ENCODE measurements around the gene PCSK5.

The PCSK5 gene

DNA sequence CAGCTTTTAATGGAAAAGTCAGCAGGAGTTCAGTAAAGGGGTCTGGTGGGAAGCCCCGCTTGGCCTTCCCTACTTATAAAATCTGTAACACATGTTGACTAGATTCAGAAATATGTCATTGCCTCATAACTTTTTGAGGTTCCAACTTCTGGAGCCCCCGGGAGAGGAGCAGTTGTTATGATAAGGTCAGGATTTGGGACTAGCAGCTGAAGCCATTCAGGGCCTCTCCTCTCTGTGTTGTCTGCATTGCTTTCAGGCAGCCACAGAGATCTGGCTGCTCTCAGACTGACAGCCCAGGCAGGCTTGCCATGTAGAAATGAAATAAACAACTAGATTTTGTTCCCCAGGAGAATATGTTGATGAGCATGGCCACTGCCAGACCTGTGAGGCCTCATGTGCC, 336.7 kb downstream of the PCSK5 start:
- no peaks in the 10 kb centered on the region for H3K4me1 ChIP-seq (ENCODE audit: control insufficient read depth, low read depth, low read length)
- no peaks in the 10 kb centered on the region for H3K27me3 ChIP-seq (ENCODE audit: control insufficient read depth, insufficient read depth, low read length)
- H3K9ac ChIP-seq (ENCODE audit: low read length): no peak overlapping the region
- H3K4me3 ChIP-seq (ENCODE audit: low read length): no peak overlapping the region
- H3K36me3 ChIP-seq (ENCODE audit: control insufficient read depth, low read depth, low read length): no peaks in the 10 kb centered on the region
- no peaks in the 10 kb centered on the region for H3K9me3 ChIP-seq (ENCODE audit: control insufficient read depth, low read depth, low read length)
- no peak overlapping the region for H3K27ac ChIP-seq (ENCODE audit: low read length)

DNA sequence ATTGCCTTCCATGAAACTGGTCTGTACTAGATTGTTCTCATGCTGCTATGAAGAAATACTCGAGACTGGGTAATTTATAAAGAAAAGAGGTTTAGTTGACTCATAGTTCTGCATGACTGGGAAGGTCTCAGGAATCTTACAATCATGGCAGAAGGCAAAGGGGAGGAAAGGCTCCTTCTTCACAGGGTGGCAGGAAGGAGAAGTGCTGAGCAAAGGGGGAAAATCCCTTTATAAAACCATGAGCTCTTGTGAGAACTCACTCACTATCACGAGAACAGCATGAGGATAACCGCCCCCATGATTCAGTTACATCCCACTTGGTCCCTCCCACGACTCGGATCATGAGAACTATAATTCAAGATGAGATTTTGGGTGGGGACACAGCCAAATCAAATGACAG, 340.5 kb downstream of the PCSK5 start:
- Histone ChIP-seq H3K4me3 (ENCODE audit: low read length) (no peak overlapping the region), H3K4me1 (ENCODE audit: control insufficient read depth, low read depth, low read length) (no peaks in the 10 kb centered on the region), H3K27me3 (ENCODE audit: control insufficient read depth, insufficient read depth, low read length) (no peaks in the 10 kb centered on the region), H3K27ac (ENCODE audit: low read length) (no peak overlapping the region), H3K36me3 (ENCODE audit: control insufficient read depth, low read depth, low read length) (no peaks in the 10 kb centered on the region), H3K9ac (ENCODE audit: low read length) (no peak overlapping the region), H3K9me3 (ENCODE audit: control insufficient read depth, low read depth, low read length) (no peaks in the 10 kb centered on the region)

DNA sequence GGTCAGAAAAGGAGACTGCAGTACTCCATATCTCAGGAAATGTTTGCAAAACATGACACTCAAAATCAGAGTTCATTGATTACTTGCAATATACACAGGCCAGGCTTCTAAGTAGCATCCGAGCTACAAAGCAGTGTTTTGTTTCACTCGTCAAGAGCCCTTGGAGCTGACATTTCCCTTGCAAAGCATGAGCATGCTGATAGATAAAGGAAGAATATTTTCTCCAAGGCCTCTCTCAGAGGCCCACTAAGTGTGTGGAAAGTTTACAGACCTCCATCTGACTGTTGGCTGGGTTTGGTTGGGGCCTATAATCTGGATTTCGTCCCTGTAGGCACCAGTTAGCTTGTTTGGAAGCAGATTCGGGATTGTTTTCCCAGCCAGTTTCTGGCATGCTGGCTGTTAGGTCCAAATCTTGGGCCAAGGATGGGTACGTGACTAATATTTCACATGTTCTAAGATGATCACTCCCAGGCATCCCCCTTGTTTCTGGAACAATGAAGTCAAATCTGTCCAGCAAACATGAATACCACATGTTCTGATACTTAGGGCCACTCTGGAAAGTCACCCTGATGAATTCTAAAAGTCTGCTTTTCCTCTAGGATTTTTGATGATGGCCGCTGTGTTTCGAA, 342.5 kb downstream of the PCSK5 start:
- Histone ChIP-seq H3K9ac (ENCODE audit: low read length) (no peak overlapping the region), H3K4me1 (ENCODE audit: control insufficient read depth, low read depth, low read length) (no peaks in the 10 kb centered on the region), H3K27me3 (ENCODE audit: control insufficient read depth, insufficient read depth, low read length) (no peaks in the 10 kb centered on the region), H3K27ac (ENCODE audit: low read length) (no peak overlapping the region), H3K36me3 (ENCODE audit: control insufficient read depth, low read depth, low read length) (no peaks in the 10 kb centered on the region), H3K4me3 (ENCODE audit: low read length) (no peak overlapping the region), H3K9me3 (ENCODE audit: control insufficient read depth, low read depth, low read length) (no peaks in the 10 kb centered on the region)

DNA sequence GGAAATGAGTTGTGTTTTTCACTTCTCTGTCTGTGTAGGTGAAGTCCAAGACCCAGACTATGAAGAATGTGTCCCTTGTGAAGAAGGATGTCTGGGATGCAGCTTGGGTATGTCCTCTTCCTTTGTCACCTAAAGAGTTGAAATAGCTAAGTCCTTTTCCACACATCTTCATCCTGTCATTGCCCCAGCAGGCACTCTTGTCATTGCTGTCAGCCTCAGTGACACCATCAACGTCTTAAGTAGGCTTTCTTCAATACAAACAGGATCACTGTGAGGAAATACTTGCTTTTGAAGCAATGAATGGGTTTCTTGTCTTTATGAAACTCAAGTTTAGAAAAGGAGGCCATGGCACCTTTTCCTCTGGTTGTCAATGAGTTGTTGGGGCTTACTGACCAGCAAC, 350.1 kb downstream of the PCSK5 start:
- Histone ChIP-seq H3K4me1 (ENCODE audit: control insufficient read depth, low read depth, low read length) (no peaks in the 10 kb centered on the region), H3K27me3 (ENCODE audit: control insufficient read depth, insufficient read depth, low read length) (no peaks in the 10 kb centered on the region), H3K9ac (ENCODE audit: low read length) (no peak overlapping the region), H3K4me3 (ENCODE audit: low read length) (no peak overlapping the region), H3K9me3 (ENCODE audit: control insufficient read depth, low read depth, low read length) (no peaks in the 10 kb centered on the region), H3K36me3 (ENCODE audit: control insufficient read depth, low read depth, low read length) (no peaks in the 10 kb centered on the region), H3K27ac (ENCODE audit: low read length) (no peak overlapping the region)

DNA sequence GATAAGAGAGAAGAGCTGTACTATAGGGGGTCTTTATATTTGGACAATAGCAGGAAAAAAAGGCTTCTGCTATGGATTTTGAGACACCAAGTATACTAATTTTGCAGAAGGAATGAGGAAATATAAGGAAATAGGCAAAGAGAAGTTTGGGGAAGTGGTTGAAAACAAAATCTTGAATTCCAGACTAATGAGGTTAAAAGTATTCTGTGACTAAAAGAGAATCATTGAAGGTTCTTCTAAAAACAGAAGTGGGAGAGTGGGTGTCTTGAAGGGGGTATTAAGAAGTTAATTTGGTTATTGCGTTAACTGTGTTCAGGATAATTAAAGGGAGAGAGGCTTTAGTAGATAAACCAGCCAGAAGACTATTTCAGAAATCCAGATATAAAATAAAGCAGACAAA, 355.0 kb downstream of the PCSK5 start:
- no peaks in the 10 kb centered on the region for H3K36me3 ChIP-seq (ENCODE audit: control insufficient read depth, low read depth, low read length)
- no peak overlapping the region for H3K27ac ChIP-seq (ENCODE audit: low read length)
- H3K4me1 ChIP-seq (ENCODE audit: control insufficient read depth, low read depth, low read length): no peaks in the 10 kb centered on the region
- no peaks in the 10 kb centered on the region for H3K9me3 ChIP-seq (ENCODE audit: control insufficient read depth, low read depth, low read length)
- no peak overlapping the region for H3K9ac ChIP-seq (ENCODE audit: low read length)
- no peaks in the 10 kb centered on the region for H3K27me3 ChIP-seq (ENCODE audit: control insufficient read depth, insufficient read depth, low read length)
- H3K4me3 ChIP-seq (ENCODE audit: low read length): no peak overlapping the region

DNA sequence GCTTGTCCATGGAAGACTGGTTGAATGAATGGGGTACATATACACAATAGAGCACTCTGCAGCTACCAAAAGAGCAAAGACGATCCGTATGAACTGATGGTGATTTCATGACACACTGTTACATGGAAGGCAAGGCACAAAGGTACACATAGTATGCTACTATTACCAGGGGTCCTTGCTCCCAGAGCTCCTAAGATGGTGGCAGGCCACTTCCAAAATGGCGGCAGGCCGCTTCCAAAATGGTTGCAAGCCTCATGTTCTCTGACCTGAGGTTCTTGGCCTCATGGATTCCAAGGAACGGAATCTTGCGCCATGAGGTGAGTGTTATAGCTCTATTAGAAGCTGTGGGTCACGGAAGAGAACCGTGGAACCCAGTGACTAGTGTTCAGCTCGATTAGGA, 356.2 kb downstream of the PCSK5 start:
- no peak overlapping the region for H3K9ac ChIP-seq (ENCODE audit: low read length)
- H3K27ac ChIP-seq (ENCODE audit: low read length): no peak overlapping the region
- H3K9me3 ChIP-seq (ENCODE audit: control insufficient read depth, low read depth, low read length): no peaks in the 10 kb centered on the region
- no peaks in the 10 kb centered on the region for H3K36me3 ChIP-seq (ENCODE audit: control insufficient read depth, low read depth, low read length)
- no peaks in the 10 kb centered on the region for H3K4me1 ChIP-seq (ENCODE audit: control insufficient read depth, low read depth, low read length)
- no peak overlapping the region for H3K4me3 ChIP-seq (ENCODE audit: low read length)
- H3K27me3 ChIP-seq (ENCODE audit: control insufficient read depth, insufficient read depth, low read length): no peaks in the 10 kb centered on the region

DNA sequence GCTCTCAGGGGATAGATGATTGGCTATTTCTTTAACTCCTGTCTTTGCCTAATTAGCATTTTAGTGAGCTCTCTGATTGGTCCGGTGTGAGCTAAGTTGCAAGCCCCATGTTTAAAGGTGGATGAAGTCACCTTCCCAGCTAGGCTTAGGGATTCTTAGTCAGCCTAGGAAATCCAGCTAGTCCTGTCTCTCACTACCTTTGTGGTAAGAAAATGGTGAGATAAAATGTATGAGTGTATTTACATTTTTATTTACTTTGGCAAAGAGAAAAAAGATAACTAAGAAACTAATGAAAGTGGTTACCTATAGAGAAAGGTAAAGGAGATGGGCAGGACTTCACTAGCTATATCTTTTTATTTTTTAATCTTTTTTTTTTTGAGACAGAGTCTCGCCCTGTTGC, 357.0 kb downstream of the PCSK5 start:
- Histone ChIP-seq H3K9ac (ENCODE audit: low read length) (no peak overlapping the region), H3K27ac (ENCODE audit: low read length) (no peak overlapping the region), H3K27me3 (ENCODE audit: control insufficient read depth, insufficient read depth, low read length) (no peaks in the 10 kb centered on the region), H3K9me3 (ENCODE audit: control insufficient read depth, low read depth, low read length) (no peaks in the 10 kb centered on the region), H3K4me1 (ENCODE audit: control insufficient read depth, low read depth, low read length) (no peaks in the 10 kb centered on the region), H3K4me3 (ENCODE audit: low read length) (no peak overlapping the region), H3K36me3 (ENCODE audit: control insufficient read depth, low read depth, low read length) (no peaks in the 10 kb centered on the region)

DNA sequence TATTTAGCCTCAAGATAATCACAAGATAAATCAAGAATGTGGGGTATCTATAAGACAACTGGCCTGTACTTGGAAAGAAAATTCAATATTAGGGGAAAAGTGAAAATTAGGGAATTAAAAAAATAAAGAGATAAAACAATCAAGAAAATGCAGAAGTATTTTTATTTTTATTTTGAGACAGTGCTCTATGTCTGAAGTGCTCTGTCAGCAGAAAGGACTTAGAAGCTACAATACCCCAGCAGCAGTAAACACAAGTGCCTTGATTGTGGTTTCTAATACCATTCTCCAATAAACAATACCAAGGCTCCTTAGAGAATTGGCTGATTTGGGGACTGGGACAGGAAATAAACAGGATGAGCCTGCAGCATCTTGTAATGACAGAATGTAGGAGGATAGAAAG, 358.8 kb downstream of the PCSK5 start:
- Histone ChIP-seq H3K9me3 (ENCODE audit: control insufficient read depth, low read depth, low read length) (no peaks in the 10 kb centered on the region), H3K4me3 (ENCODE audit: low read length) (no peak overlapping the region), H3K9ac (ENCODE audit: low read length) (no peak overlapping the region), H3K27me3 (ENCODE audit: control insufficient read depth, insufficient read depth, low read length) (no peaks in the 10 kb centered on the region), H3K36me3 (ENCODE audit: control insufficient read depth, low read depth, low read length) (no peaks in the 10 kb centered on the region), H3K27ac (ENCODE audit: low read length) (no peak overlapping the region), H3K4me1 (ENCODE audit: control insufficient read depth, low read depth, low read length) (no peaks in the 10 kb centered on the region)

DNA sequence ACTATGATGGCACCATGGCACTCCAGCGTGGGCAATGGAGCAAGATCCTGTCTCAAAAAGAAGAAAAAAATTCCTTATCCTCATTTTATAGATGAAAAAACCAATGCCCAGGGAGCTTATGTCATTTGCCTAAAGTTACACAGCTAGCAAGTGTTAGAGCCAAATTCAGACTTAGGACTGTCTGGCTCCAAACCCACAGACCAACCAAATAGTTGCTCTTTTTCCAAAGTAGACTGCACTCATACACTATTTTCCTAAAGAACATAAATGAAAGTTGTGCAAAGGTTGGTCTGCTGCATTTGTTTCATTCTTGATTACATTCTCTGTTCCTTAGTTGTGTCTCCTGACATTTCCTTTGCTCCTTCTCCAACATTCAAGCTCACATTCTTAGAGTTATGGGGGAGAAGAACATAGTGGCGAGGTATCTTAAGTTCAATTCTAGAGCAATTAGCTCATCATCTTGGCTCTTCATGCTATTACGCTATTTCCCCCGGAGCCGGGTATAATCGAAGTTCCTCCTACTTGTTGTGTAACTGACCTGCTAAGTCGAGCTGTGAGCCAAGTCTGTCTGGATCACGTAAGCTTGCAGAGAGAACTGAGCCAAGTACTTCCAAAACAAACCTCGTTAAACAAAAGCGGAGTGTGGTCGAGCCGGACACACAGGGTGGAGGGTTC, 365.4 kb downstream of the PCSK5 start:
- Histone ChIP-seq H3K4me3 (ENCODE audit: low read length) (no peak overlapping the region), H3K27ac (ENCODE audit: low read length) (no peak overlapping the region), H3K9ac (ENCODE audit: low read length) (no peak overlapping the region)

DNA sequence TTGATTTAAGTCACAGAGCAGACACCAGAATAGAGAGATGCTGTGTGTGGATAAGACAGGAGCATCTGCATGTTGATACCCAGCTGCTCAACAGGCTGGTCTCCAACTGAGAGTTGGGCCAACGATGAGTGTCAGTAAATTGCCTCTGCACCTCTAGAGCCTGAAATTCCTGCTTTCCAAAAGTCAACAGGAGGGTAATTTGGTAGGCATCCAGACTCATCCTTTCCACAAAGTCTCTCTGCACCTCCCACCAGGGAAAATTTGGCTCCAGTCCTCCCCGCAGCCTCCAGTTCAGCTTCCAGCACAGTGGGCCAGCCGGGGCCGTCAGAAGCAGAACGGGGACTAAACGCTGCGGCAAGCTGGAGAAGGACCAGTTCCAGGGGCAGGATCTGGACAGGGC, 366.8 kb downstream of the PCSK5 start:
- Histone ChIP-seq H3K9ac (ENCODE audit: low read length) (no peak overlapping the region), H3K4me1 (ENCODE audit: control insufficient read depth, low read depth, low read length) (no peaks in the 10 kb centered on the region), H3K36me3 (ENCODE audit: control insufficient read depth, low read depth, low read length) (no peaks in the 10 kb centered on the region), H3K4me3 (ENCODE audit: low read length) (no peak overlapping the region), H3K27me3 (ENCODE audit: control insufficient read depth, insufficient read depth, low read length) (no peaks in the 10 kb centered on the region), H3K27ac (ENCODE audit: low read length) (no peak overlapping the region), H3K9me3 (ENCODE audit: control insufficient read depth, low read depth, low read length) (no peaks in the 10 kb centered on the region)

More for the DNA sequence above, 365.4 kb downstream of the PCSK5 start:
- no peaks in the 10 kb centered on the region for H3K36me3 ChIP-seq (ENCODE audit: control insufficient read depth, low read depth, low read length)
- H3K4me1 ChIP-seq (ENCODE audit: control insufficient read depth, low read depth, low read length): no peaks in the 10 kb centered on the region
- H3K27me3 ChIP-seq (ENCODE audit: control insufficient read depth, insufficient read depth, low read length): no peaks in the 10 kb centered on the region
- no peaks in the 10 kb centered on the region for H3K9me3 ChIP-seq (ENCODE audit: control insufficient read depth, low read depth, low read length)

DNA sequence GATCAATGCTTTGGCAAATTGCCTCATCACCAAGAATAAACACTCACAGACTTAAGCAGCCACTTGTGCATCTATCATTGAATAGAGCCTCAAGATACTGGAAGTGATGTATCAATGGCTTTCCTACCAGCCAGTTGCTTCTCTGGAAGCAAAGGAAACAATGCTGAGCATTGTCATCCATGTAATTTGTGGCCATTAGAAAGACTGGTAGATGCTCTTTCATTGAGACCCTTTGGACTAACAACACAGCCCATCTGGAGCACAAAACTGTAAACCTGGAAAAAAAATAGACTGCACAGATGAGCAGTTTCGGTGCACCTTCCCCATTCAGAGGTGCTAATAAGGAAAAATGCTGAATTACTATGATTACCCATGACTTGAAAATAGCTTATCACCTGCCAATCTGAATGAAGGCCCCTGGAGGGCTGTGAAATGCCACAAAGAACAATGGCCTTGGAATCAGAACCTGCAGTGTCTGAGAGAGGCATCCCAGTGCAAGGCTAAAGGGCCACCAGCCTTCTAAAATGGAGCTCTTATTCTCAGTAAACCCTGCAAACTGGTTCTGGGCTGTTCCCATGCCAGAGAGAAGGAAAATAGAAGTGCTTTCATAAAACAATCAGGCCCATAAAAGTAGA, 376.3 kb downstream of the PCSK5 start:
- Histone ChIP-seq H3K27ac (ENCODE audit: low read length) (no peak overlapping the region), H3K4me3 (ENCODE audit: low read length) (no peak overlapping the region), H3K4me1 (ENCODE audit: control insufficient read depth, low read depth, low read length) (no peaks in the 10 kb centered on the region), H3K9ac (ENCODE audit: low read length) (no peak overlapping the region), H3K27me3 (ENCODE audit: control insufficient read depth, insufficient read depth, low read length) (no peaks in the 10 kb centered on the region), H3K9me3 (ENCODE audit: control insufficient read depth, low read depth, low read length) (no peaks in the 10 kb centered on the region), H3K36me3 (ENCODE audit: control insufficient read depth, low read depth, low read length) (no peaks in the 10 kb centered on the region)

DNA sequence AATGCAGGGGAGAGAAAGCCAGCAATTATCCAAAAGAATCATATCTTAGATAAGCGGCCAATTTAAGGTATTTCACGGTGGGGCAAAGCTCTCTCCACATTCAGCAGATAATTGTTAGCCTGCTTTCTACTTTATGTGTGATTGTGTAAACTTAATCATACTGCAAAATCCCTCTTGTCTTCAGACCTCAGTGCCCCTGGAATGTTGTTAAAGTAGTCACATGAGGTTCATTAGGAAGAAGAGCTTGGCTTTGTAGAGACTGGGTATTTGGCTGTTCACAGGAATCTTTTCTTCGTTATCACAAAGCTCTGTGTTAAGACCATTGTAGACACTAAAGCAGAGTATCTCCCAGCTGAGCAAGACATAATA, 376.8 kb downstream of the PCSK5 start:
- Histone ChIP-seq H3K9ac (ENCODE audit: low read length) (no peak overlapping the region), H3K9me3 (ENCODE audit: control insufficient read depth, low read depth, low read length) (no peaks in the 10 kb centered on the region), H3K4me3 (ENCODE audit: low read length) (no peak overlapping the region), H3K4me1 (ENCODE audit: control insufficient read depth, low read depth, low read length) (no peaks in the 10 kb centered on the region), H3K27ac (ENCODE audit: low read length) (no peak overlapping the region), H3K36me3 (ENCODE audit: control insufficient read depth, low read depth, low read length) (no peaks in the 10 kb centered on the region), H3K27me3 (ENCODE audit: control insufficient read depth, insufficient read depth, low read length) (no peaks in the 10 kb centered on the region)
